Body of pancreas (tissue), 4 donors: ENCODE results near the gene METTL25B.

Experiments used
- POLR2A ChIP-seq, 3 donors: fragments of 450-650 bp; IDR thresholded peaks; one replicate each; pipeline ENCODE4 v1.6.1; 2016; ENCODE audit warnings: antibody characterized with exemption in 3 of 3, mild to moderate bottlenecking in 2 of 3
- TF ChIP-seq, protein P1 (sequence below), 7 experiments: fragments of 450-650 bp in 4 of 7; fragments of 200-600 bp in 3 of 7; sonication (generic) in 3 of 7; IDR thresholded peaks; one replicate each; pipeline ENCODE4 v1.5.1; 2016 to 2019; ENCODE audit warnings: antibody characterized with exemption in 7 of 7

DNA sequence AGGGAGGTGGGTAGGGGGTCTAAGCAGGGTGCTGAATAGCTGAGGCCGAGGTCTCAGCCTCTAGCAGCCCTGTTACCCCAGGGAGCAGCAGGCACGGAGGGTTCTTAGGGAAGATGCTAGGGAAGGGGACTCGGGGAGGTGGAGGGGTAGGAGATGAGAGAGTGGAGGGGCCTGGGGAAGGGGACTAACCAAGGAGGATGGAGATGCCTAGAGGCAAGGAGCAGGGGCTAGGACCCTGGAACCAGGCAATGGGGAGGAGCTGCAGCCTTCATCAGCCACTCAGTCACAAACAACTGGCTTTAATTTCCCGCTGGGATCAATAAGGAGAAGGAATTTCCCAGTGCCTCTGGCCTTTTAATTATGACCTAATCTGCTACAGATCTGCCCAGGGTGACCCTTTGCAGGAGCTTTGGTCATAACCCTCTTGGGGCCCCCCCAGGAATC is 20.0 kb upstream of the METTL25B start:
- TF ChIP-seq, protein P1, sequence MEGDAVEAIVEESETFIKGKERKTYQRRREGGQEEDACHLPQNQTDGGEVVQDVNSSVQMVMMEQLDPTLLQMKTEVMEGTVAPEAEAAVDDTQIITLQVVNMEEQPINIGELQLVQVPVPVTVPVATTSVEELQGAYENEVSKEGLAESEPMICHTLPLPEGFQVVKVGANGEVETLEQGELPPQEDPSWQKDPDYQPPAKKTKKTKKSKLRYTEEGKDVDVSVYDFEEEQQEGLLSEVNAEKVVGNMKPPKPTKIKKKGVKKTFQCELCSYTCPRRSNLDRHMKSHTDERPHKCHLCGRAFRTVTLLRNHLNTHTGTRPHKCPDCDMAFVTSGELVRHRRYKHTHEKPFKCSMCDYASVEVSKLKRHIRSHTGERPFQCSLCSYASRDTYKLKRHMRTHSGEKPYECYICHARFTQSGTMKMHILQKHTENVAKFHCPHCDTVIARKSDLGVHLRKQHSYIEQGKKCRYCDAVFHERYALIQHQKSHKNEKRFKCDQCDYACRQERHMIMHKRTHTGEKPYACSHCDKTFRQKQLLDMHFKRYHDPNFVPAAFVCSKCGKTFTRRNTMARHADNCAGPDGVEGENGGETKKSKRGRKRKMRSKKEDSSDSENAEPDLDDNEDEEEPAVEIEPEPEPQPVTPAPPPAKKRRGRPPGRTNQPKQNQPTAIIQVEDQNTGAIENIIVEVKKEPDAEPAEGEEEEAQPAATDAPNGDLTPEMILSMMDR (IDR thresholded peaks at IDR 0.05) = no peak
- TF ChIP-seq POLR2A (IDR thresholded peaks at IDR 0.05) = no peak
